ENCODE measurements around the gene TIMM22.
"Not testable (repeated sequence)": the region's sequence is repeated elsewhere in the genome, so short reads cannot be mapped to it uniquely, and the experiment has no call there.

TIMM22 gene

GRCh38 chr17:973053-973452, 23.9 kb upstream of the TIMM22 start:
- DNase-seq (ENCODE audit: low read depth in 2 of 2): no peak

- DNase-seq (ENCODE audit: low read depth in 2 of 2): not testable (repeated sequence)
These were observed 22.2 kb upstream of the TIMM22 start for GRCh38 chr17:974778-975177.

- no peak for DNase-seq (ENCODE audit: low read depth in 2 of 2)
These were observed 21.5 kb upstream of the TIMM22 start for GRCh38 chr17:975371-975915.

- DNase-seq (ENCODE audit: low read depth in 2 of 2): no peak
These were observed 20.6 kb upstream of the TIMM22 start for GRCh38 chr17:976312-976711.

GRCh38 chr17:977166-977565, 19.8 kb upstream of the TIMM22 start:
- no peak for DNase-seq (ENCODE audit: low read depth in 2 of 2)

- DNase-seq (ENCODE audit: low read depth in 2 of 2): peak in 1 of 2 donors; percentile 1
These were observed 18.5 kb upstream of the TIMM22 start for GRCh38 chr17:978103-979093.

GRCh38 chr17:979212-979538, 17.8 kb upstream of the TIMM22 start:
- no peak for DNase-seq (ENCODE audit: low read depth in 2 of 2)

GRCh38 chr17:979539-980405, 17.2 kb upstream of the TIMM22 start, which contains the start of gene NXN:
TSS of gene NXN (minus strand) at chr17:979776.
- peak; percentile 75 to 86 for DNase-seq (ENCODE audit: low read depth in 2 of 2)

- DNase-seq (ENCODE audit: low read depth in 2 of 2): peak; percentile 58 to 72
These were observed 16.3 kb upstream of the TIMM22 start for GRCh38 chr17:980406-981291.

- no peak for DNase-seq (ENCODE audit: low read depth in 2 of 2)
These were observed 15.7 kb upstream of the TIMM22 start for GRCh38 chr17:981292-981658.

GRCh38 chr17:983921-984320, 13.0 kb upstream of the TIMM22 start:
- no peak for DNase-seq (ENCODE audit: low read depth in 2 of 2)

GRCh38 chr17:986322-986929, 10.5 kb upstream of the TIMM22 start:
- no peak for DNase-seq (ENCODE audit: low read depth in 2 of 2)

GRCh38 chr17:987931-988330, 9.0 kb upstream of the TIMM22 start:
- DNase-seq (ENCODE audit: low read depth in 2 of 2): no peak

GRCh38 chr17:988561-988960, 8.4 kb upstream of the TIMM22 start:
- DNase-seq (ENCODE audit: low read depth in 2 of 2): no peak

GRCh38 chr17:992933-993332, 4.0 kb upstream of the TIMM22 start:
- DNase-seq (ENCODE audit: low read depth in 2 of 2): no peak

- DNase-seq (ENCODE audit: low read depth in 2 of 2): not testable (repeated sequence)
These were observed 1.6 kb upstream of the TIMM22 start for GRCh38 chr17:995324-995723.

- DNase-seq (ENCODE audit: low read depth in 2 of 2): no peak
These were observed 1.2 kb downstream of the TIMM22 start for GRCh38 chr17:998111-998510.

GRCh38 chr17:1000597-1001461, 3.9 kb downstream of the TIMM22 start:
- DNase-seq (ENCODE audit: low read depth in 2 of 2): no peak

- no peak for DNase-seq (ENCODE audit: low read depth in 2 of 2)
These were observed 4.9 kb downstream of the TIMM22 start for GRCh38 chr17:1001640-1002411.

Measured in stimulated activated CD8-positive, alpha-beta memory T cell treated with anti-CD3 and anti-CD28 coated beads, Interleukin-7, amount 100 ng/mL, for 4 hours (primary cell).